NCI-H2029 treated with DMSO at 0.1 percent for 48 hours (cell line): Measurements from ENCODE around the gene SETD3.

ENCODE experiments used
- DNase-seq: peaks from one replicate; lab custom pipeline; 2025; lab: John Stamatoyannopoulos, UW

Gene SETD3

GRCh38 chr14:99459481-99460100, 21.1 kb downstream of the SETD3 start:
- no peak for DNase-seq

- DNase-seq, result no peak
Measured at GRCh38 chr14:99454246-99454645, 26.4 kb downstream of the SETD3 start.

- no peak for DNase-seq
Measured at GRCh38 chr14:99452968-99453367, 27.7 kb downstream of the SETD3 start.

DNA sequence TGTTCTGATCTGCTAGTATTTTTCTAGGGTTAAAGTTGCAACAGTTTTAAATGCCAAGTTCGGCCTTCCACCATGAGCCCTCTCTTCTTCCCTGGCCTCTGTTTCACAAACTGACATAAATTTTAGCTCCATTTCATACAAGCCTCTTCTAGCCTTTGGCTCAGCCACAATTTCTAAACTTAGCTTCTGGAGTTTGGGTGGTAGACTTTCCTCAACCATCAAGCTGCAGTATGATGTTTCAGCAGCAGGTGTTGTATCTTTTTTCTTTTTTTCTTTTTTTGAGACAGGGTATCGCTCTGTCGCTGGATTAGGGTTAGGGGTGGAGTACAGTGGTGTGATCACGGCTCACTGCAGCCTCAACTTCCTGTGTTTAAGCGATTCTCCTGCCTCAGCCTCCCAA, 29.4 kb downstream of the SETD3 start:
- DNase-seq, result no peak

GRCh38 chr14:99450266-99450665, 30.4 kb downstream of the SETD3 start:
- DNase-seq, result no peak

GRCh38 chr14:99447739-99448138, 32.9 kb downstream of the SETD3 start:
- DNase-seq, result no peak

DNA sequence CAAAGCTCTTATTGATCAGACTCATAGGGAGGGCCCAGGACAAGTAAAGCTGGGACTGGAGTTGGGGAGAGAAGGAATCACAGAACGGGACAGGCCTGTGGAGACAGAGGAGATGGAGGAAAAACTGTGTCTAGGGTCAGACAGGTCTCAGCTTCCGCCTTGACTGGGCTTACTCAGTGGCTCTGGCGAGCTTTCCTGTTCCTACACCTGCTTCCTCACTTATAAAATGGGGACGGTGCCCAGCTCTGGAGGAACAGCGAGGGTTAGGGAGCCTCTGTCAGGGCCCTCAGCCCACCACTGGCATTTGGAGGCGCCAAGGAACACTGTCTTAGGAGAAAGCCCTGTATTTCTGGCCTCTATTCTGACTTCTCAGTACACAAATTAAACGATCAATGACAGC, 34.7 kb downstream of the SETD3 start:
- DNase-seq, result no peak

DNA sequence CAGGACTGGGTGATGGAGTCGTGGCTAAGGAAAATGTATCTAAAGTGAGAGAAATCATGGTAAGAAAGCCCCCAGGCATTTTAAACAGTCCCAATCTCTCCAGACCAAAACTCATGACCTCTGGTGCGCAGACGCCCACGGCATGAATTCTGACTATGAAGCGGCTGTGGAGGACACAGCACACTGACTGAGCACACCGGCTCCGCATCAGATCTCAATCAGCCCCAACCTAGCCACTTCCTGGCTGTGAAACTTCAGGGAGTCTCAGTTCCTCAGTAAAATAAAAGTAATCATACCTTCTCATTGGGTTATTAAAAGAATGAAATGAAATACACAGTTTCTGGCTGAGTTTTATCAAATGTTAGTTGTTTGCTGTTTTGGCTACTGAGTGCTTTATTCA, 38.7 kb downstream of the SETD3 start:
- DNase-seq, result no peak

GRCh38 chr14:99441157-99441870, 39.3 kb downstream of the SETD3 start:
- DNase-seq, result no peak

DNA sequence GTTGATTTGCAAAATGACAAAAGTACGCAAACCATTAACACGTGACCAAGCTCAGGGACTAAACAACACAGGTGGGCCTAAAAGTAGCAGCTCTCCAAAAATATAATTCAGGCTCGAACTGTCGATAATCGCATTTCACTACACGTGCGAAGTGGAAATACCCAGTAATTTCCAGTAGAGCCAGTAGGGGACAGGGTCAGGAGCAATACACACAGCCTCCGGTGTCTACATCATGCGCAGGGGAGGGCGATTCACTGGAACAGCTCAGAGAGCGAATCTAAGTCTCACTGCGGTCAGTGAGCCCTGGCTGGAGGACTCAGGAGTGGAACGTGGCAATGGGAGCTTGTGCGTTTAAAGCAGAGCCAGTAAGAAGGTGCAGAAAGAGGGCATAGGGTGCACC, 40.4 kb downstream of the SETD3 start:
- DNase-seq, result no peak

DNA sequence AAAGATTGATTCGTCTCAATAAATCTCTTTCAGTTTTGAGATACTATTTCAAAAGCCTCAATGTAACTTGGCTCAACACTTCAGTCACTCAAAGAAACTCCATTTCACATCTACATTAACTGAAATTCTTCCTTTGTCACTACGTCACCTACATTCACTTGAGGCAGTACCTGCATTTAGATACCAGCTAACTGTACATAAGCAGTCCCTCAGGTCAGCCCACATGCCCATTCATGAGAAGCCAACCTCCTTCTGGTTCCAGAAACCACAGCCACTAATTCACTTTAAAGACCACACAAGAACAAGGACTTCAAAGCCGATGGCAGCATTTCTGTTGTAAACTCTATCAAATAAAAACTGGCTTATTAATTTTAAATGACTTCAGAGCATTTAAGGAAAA, 43.0 kb downstream of the SETD3 start:
- no peak for DNase-seq

- no peak for DNase-seq
Measured at GRCh38 chr14:99436247-99437180, 44.1 kb downstream of the SETD3 start.

DNA sequence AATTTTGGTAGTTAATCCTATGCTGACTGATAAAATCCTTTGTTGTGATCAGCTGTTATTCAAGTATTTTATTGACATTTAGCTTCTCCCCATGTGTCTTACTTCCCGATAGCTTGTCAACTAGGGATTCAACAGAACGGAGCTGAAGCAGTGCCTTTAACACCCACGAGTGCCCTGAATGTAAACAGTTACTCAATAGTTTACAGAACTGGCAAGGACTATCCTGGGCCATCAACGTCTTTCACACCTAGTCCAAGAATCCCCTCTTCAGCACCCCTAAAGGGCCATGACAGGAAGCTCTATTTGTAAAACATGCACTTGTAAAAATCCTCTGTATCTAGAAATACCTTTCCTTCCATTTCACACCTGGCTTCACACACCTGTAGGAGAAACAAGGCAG, 45.3 kb downstream of the SETD3 start:
- DNase-seq, result peak; percentile 18

DNA sequence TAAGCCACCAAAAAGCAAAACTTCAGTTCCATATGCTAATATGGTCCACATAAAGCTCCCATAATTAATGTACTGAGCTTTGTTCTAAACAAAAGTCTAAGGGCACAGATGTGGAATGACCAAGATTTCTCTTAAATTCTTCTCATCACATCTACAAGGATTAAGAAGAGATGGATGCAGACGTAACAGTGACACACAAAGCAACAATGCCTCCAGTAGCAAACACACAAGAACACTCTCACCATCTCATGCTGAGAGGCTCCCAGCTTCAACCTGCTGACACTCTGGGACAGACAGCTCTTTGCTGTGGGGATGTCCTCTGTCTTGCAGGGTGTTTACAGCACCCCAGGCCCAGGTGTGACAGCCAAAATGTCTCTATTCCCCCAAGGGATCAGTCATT, 48.2 kb downstream of the SETD3 start:
- no peak for DNase-seq

DNA sequence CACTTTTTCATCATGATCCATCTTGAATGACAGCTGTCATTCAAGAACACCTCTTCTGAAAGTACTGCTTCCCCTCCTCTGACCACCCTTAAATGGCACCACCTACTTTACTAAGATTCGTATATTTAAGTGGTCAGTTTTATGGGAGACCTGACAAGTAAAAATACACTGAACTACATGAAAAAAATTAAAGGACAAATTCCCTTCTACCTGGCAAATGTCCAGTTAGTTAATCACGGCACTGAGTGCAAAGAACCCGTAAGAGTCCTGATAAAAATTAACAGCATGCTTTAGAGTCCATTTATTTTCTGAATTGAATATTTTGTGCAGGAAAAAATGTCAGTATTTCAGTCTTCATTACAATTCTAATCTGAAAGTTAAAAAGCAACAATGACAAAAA, 48.7 kb downstream of the SETD3 start:
- DNase-seq, result no peak

DNA sequence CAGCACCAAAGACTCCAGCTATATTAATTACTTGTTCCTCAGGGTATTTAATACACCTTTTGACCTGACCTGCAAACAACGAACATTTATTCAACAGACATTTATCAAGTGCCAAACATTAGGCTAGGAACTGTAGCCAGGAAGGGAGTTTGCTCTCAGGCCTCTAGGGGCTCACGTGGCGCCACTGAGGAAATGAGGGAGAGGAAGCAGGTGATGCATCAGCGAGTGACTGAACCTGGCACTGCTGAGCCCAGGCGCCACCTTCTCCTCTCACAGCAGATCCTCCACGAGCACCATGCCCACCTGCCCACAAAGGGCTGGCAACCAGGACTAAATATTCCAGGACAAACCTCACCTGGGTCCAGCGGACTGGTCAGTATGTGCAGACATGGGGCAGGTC, 50.2 kb downstream of the SETD3 start:
- peak; percentile 36 for DNase-seq

DNA sequence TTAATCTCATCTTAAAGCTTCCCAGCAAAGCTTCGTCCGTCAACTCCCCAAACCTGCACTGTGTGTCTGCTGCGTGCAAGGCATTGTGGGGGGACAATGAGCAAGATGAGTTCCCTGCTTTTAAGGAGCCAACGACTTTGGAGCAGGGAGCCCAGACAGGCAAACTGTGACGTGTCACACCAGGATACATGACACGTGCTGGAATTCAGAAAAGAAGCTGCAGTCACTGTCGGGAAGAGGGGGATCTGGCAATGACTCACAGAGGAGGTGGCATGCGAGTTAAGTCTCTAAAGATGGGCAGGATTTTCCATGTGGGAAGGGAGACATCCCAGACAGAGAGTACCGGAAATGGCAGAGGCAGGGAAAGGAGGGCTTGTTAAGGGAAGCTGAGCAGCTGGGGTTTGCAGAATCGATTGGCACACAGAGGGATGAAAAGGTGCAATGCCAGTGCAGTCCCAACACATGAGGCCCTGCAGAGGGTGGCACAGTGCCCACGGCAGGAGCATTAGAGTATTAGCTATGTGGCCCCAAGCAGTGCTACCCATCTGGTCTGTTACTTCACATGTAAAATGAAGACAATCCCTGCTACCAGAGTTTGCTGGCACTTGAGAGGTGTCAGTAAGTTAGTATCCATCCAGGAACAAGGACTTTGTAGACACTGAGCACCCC, 52.9 kb downstream of the SETD3 start:
- no peak for DNase-seq

DNA sequence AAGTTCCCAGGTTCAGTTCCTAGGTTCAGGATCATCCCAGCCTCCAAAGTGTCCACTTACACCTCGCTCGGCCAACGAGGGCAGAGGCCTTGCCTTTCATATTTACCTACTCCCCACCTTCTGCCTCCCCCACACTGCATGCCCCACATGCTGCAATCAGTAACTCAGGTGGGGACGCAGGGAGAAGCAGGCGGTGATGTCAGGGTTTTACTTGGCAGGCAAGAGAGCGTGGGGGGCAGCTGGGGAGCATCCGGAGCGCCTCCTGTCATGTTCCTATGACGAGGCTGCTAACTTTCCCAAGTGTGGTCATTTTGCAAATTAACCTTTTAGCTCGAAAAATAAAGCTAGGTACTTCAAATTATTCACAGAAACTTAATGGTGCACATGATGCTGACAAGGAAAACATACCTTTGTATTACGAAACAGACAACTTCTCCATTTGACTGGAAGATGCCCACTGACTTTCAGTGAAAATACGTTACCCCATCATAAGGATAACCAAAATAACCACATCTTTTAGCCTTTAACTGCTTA, 53.8 kb downstream of the SETD3 start:
- no peak for DNase-seq

DNA sequence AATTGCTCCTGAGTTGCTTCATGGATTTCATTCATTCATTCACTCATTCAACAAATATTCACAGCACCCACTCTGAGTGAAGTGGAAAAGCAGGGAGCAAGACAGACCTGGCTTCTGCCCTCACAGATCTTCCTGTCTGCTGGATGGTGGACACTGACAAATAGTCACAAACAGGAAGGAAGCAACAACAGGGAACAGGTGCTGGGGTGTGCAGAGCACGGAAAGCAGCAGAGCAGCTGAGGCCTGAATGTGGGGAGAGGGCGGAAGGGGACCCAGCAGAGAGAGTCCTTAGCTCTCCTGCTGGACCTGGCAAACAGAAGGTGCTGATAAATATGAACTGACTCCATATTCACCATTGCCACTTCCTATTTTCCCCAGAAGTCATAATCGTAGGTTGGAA, 54.4 kb downstream of the SETD3 start:
- DNase-seq, result no peak

- DNase-seq, result peak; percentile 39
Measured at GRCh38 chr14:99425272-99425681, 55.4 kb downstream of the SETD3 start.

DNA sequence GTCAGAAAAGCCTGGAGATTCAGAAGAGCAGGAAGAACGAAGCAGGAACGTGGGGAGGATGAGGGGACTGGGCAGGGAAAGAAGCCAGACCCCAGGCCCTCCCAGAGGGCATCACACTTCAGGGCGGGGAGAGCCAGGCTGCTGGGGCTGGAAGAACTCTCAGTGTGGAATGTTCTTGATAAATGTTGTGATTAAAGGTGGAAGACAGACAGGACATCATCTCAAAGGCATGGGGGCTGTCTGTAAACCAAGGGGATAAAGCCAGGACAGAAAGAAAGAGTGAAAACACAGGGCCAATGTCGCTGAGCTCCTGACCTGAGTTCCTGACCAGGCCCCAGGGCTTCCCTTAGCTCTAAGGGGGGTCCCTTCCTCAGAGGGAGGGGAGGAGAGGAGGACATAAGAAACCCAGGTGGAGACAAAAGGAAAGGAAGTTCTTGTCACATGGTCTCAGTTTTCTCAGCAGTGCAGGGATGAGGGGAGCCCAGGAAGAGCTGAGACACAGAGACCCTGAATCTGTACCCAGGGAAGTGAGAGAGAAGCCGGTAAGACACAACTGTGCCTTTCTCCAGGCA, 56.3 kb downstream of the SETD3 start:
- no peak for DNase-seq

DNA sequence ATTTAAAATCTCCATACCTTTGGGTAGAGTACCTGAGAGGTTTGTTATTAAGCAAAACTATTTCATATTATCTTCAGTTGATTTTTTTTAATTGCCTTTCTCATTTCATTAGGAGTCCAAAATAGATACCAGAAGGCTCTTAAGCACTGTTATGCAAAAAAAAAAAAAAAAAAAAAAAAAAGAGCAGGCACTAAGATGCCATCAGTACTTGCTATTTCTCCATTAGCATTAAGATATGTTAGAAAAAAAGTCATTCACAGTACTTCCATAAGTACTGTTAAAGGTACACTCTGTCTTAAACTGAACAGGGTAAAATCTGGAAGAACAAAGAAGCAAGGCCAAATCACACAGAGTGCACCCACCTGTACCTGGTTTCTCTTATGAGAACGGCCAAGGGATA, 57.2 kb downstream of the SETD3 start:
- no peak for DNase-seq
